ENCODE measurements around the gene GPR15.

DNA sequence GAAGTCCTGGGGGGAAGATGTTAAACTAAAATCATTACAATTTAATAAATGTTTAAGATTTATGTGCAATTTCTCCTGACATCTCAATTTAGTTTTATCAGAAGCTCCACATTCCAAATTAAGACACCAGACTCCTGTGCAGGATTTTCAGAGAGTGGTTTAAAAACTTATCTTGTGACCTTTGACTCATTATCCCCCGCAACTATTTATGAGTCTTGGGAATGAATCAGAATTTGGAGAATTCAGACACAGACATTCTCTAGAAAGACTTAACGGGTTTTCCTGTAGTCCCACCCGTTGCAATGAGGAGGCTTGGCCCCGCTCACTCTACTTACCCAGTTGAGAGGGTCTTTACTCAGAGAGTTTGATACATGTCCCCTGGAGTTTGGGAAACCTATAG is 27.2 kb upstream of the GPR15 start:
- TF ChIP-seq CTCF (IDR thresholded peaks at IDR 0.05) (no peak), SMAD4 (CRISPR knock-in tag; IDR thresholded peaks at IDR 0.05) (no peak), MAX (CRISPR knock-in tag; IDR thresholded peaks at IDR 0.05) (no peak), CREB1 (CRISPR knock-in tag; IDR thresholded peaks at IDR 0.05) (no peak), TCF7 (CRISPR knock-in tag; IDR thresholded peaks at IDR 0.05; ENCODE audit: low read depth) (no peak), ZNF121 (CRISPR knock-in tag; IDR thresholded peaks at IDR 0.05) (no peak), OVOL2 (CRISPR knock-in tag; IDR thresholded peaks at IDR 0.05; ENCODE audit: borderline replicate concordance) (no peak)
- TF ChIP-seq, protein P1, sequence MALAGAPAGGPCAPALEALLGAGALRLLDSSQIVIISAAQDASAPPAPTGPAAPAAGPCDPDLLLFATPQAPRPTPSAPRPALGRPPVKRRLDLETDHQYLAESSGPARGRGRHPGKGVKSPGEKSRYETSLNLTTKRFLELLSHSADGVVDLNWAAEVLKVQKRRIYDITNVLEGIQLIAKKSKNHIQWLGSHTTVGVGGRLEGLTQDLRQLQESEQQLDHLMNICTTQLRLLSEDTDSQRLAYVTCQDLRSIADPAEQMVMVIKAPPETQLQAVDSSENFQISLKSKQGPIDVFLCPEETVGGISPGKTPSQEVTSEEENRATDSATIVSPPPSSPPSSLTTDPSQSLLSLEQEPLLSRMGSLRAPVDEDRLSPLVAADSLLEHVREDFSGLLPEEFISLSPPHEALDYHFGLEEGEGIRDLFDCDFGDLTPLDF (CRISPR knock-in tag; IDR thresholded peaks at IDR 0.05): no peak

All from WTC11 (cell line).